RKO (cell line): ENCODE results near the gene BSG.
"Not testable (repeated sequence)": the region's sequence is repeated elsewhere in the genome, so short reads cannot be mapped to it uniquely, and the experiment has no call there.

Experiments used
- DNase-seq: peaks from one replicate; pipeline ENCODE4 v3.0.0-alpha.2; 2016; ENCODE audit warnings: low spot score

The BSG gene

GRCh38 chr19:572743-573518 is 535 bp downstream of the BSG start:
- DNase-seq, result peak; percentile 60

DNA sequence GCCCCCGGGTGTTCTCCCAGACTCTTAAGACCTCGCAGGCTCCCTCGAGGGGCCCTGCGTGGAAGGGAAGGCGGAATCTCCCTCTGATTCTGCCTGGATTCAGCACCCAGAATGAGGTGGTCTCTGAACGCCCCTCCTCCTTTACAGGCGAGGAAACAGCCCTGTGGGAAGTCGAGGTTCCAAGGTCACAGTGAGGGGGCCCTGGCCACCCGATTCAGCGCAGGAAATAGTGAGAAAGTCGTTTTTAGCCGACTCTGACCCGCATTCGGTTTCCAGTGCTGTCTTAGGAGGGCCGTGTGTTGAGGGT is 1.1 kb downstream of the BSG start:
- no peak for DNase-seq

- DNase-seq, result no peak
These were observed 2.5 kb downstream of the BSG start for GRCh38 chr19:574658-575526.

DNA sequence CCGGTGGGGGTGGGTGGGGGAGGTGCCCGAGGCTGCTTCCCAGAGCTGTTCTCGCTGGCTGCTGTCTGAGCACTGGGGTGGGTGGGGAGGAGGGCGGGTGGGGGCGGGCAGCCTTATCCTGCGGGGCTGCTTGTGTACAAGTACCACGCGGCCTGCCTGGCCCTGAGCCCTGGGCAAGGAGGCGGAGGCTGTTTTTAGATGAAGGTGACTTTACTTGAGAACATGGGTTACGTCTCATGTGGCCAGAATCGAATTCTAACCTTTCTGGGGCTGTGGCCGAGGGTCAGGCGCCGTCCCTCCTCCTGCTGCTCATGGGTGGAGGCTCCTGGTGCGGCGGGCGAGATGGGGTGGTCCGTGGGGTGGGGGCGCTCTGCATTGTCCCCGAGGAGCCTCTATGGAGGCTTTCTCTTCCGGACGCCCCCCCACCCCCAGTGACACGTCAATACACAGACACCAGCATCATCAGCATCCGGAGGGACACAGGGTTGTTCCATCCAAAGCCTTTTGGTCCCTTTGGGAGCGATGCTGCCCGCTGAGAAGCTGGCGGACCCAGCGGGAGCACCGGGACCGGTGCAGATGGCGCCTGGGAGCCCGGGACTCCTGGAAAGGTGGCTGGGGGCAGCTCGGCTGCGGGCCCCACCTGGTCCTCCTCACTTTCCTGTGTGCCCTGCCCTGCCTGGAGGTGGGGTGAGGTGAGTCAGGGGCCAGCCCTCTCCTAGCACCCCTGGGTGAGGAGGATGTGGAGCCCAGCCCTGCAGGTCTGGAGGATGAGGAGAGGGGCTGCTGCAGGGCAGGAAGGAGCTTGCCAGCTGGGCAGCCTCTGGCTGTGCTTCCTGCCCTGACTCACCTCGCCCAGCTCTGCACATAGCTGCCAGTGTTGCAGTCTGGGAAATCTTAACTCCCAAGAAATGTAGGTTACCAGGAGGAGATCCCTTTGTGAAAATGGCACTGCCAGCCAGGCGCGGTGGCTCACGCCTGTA is 3.4 kb downstream of the BSG start:
- DNase-seq, result peak; percentile 65

GRCh38 chr19:576768-577438 is 4.5 kb downstream of the BSG start:
- no peak for DNase-seq

DNA sequence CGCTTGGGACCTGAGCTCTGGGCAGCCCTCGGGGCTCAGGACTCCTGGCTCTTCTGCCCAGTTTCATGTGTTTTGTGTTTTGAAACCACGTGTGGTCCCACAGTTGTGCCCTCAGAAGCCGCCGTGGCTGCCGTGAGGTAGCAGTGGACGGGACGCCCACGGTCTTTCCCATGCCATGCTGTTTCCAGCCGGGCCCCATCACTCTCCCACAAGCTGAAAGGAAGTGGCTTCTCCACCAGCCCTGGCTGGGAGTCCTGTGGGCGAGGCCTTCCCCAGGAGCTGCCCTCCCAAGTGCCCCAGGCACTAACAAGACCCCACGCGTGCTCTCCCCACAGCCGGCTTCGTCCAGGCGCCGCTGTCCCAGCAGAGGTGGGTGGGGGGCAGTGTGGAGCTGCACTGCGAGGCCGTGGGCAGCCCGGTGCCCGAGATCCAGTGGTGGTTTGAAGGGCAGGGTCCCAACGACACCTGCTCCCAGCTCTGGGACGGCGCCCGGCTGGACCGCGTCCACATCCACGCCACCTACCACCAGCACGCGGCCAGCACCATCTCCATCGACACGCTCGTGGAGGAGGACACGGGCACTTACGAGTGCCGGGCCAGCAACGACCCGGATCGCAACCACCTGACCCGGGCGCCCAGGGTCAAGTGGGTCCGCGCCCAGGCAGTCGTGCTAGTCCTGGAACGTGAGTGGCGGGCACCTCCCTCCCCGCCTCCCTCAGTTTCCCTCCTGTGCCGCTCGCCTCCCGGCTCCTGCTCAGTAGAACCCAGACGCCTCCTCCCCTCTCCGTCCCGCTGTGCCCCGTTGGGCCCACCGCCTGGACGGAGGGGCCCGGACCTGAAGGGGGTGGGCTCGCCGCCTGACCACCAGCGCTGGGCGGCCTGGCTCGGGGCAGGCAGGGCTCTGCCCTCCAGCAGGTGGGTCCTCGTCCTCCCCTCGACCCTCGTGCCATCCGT is 5.3 kb downstream of the BSG start:
- DNase-seq, result no peak

GRCh38 chr19:579111-579841 is 6.9 kb downstream of the BSG start:
- DNase-seq, result no peak

- no peak for DNase-seq
These were observed 7.4 kb downstream of the BSG start for GRCh38 chr19:579842-580155.

GRCh38 chr19:580274-580835 is 8.0 kb downstream of the BSG start:
- no peak for DNase-seq

DNA sequence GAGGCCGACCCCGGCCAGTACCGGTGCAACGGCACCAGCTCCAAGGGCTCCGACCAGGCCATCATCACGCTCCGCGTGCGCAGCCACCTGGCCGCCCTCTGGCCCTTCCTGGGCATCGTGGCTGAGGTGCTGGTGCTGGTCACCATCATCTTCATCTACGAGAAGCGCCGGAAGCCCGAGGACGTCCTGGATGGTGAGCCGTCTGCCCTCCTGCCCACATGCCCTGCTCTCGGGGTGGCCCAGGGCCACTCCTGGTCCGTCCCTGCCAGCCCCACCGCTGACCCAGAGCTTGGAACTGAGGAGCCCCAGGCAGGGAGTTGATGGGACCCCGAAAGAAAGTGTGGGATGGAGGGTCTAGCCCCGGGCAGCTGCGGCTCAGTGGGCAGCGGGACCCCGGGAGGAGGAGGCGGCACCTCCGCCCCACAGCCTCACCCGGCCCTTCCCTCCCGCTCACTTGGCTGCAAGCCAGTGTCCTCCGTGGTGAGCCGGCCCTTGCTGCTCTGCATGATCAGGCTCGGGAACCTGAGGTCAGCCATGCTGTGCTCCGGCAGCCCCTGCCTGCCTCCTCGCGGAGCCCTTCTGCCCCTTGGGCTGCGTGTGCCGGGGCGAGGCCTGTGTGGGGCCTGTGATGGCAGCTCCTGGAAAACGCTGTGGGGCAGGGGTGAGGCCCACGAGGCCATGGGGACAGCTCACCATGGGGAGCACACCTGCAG is 9.2 kb downstream of the BSG start:
- no peak for DNase-seq

- DNase-seq, result peak; percentile 49
These were observed 10.3 kb downstream of the BSG start for GRCh38 chr19:582497-583197.

DNA sequence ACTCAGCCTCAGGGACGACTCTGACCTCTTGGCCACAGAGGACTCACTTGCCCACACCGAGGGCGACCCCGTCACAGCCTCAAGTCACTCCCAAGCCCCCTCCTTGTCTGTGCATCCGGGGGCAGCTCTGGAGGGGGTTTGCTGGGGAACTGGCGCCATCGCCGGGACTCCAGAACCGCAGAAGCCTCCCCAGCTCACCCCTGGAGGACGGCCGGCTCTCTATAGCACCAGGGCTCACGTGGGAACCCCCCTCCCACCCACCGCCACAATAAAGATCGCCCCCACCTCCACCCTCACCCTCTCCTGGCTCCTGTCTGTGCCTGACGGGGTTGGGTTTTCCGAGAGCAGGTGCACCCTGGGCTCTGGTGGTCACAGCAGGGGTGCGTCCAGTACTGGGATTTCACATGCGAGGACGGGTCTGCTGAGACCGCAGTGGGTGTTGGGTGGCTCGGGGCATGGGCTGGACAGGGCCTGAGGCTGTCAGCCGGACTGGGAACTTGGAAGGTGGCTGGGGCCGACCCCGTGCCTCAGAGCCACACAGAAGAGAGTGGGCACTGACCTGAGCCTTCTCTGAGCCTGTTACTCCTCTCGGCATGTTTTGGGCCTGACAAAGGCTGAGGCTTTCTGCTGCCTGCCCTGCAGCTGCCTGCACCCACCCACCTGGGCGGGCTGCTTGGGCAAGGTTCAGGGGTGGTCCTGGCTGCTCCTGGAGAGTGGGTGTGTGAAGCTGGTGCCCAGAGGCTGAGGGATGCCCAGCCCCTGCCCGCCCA is 11.0 kb downstream of the BSG start:
- DNase-seq, result no peak

DNA sequence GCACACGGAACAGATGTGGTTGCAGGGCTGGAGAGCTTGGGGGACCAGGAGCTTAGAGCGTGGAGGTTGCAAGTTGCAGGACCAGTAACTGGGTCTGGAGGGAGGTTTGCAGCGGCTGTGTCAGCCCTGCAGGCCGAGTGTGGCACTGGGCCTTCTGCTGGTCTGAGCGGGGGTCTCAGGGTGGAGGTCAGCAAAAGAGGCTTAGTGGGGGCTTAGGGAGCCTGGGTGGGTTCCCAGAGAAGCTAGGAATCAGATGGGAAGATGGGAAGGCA is 11.5 kb downstream of the BSG start:
- DNase-seq, result no peak

GRCh38 chr19:584240-585001 is 12.0 kb downstream of the BSG start:
- peak; percentile 48 for DNase-seq

GRCh38 chr19:585146-585545 is 12.8 kb downstream of the BSG start:
- DNase-seq, result not testable (repeated sequence)

- no peak for DNase-seq
These were observed 13.2 kb downstream of the BSG start for GRCh38 chr19:585551-586110.
